SK-N-MC (cell line): ENCODE measurements around the gene THOC6.
A peak's percentile ranks its signal among the peaks of the same experiment; 100 is the strongest.

ENCODE experiments used
- DNase-seq: peaks from one replicate; pipeline ENCODE4 v3.0.0-alpha.2; 2011; ENCODE audit warnings: low read depth, low spot score
- H3K27ac ChIP-seq: fragments of 200-600 bp; sonication (generic); 2 replicates; pipeline ENCODE4 v1.5.1; 2016; ENCODE audit warnings: mixed run types
- H3K36me3 ChIP-seq: fragments of 200-600 bp; sonication (generic); 2 replicates; pipeline ENCODE4 v1.6.1; 2017; ENCODE audit warnings: antibody characterized with exemption, low read length, mixed read lengths; ENCODE audit not compliant: insufficient read depth
- H3K4me3 ChIP-seq: fragments of 200-600 bp; sonication (generic); 2 replicates; pipeline ENCODE4 v1.5.1; 2016
- H3K9ac ChIP-seq: fragments of 200-600 bp; sonication (generic); 2 replicates; pipeline ENCODE4 v1.8.0; 2017; ENCODE audit warnings: mixed run types, mixed read lengths; ENCODE audit not compliant: insufficient read length
- H3K9me3 ChIP-seq: fragments of 200-600 bp; sonication (generic); 2 replicates; pipeline ENCODE4 v1.6.1; 2017; ENCODE audit warnings: low read depth, mild to moderate bottlenecking, antibody characterized with exemption, low read length, moderate library complexity, mixed read lengths
- EZH2 ChIP-seq: fragments of 200-600 bp; sonication (generic); IDR thresholded peaks from one replicate; pipeline ENCODE4 v1.6.1; 2017; ENCODE audit warnings: antibody characterized with exemption
- FOXP2 ChIP-seq: optimal IDR thresholded peaks from 2 replicates; pipeline ENCODE3; 2011; ENCODE audit warnings: mild to moderate bottlenecking, moderate library complexity; ENCODE audit not compliant: insufficient read depth; ENCODE audit errors: extremely low read length, control extremely low read depth
- POLR2AphosphoS5 ChIP-seq: IDR thresholded peaks from 2 replicates; pipeline ENCODE4 v1.6.1; 2012; ENCODE audit warnings: mild to moderate bottlenecking, low read depth, low read length, borderline replicate concordance

THOC6 gene

DNA sequence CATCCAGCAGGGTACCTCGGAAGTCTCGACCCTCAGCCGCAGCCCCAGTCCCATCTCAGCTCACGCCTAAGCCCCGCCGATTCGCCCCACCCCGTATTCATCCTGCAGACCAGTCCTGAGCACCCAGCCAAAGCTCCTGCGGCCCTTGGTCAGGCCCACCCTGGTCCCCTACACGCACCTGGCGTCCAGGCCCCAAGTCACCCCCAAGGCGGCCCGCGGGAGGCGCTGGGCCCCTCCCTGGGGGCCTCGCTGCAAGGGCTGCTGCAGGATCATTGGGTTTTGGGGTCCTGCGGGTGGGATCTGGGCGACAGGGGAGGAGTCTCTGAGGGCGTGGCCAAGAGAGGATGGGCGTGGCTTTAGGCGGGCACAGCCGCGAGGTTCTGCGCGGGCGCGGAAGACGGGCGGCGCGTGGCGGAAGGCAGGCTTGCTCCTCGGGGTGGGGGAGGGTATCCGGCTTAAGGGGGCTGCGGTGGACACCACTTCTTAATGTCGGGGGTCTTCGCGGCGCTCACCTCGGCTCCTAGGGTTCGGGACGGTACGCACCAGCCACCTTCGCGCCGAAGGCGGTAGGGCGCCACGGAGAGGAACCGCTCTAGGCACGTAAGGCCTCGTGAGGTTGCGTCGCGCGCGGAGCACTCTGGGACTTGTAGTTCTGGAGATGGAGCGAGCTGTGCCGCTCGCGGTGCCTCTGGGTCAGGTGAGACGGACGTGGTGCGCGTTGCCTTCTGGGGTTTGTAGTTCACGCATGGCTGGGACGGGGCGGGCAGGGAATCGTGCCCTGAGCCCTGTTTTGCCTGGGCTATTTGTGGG is at the start of gene THOC6, which contains the start of gene HCFC1R1:
THOC6 (plus strand) TSS at position 367 of the 810 bp plus-strand sequence; CDS start at position 659, 292 bp downstream.
HCFC1R1 (minus strand) TSS at position 274 of the 810 bp plus-strand sequence; CDS start at position 273, 1 bp downstream.
- H3K9me3 ChIP-seq, result no peaks in the 10 kb centered on the region
- peak within 1 kb of the TSS; percentile 89 for H3K9ac ChIP-seq
- peak within 1 kb of the TSS; percentile 91 for H3K27ac ChIP-seq
- DNase-seq, result peak; percentile 96
- peak within 1 kb of the TSS; percentile 83 for H3K4me3 ChIP-seq
- TF ChIP-seq POLR2AphosphoS5 (peak; percentile 93), FOXP2 (peak; percentile 79), EZH2 (no peak)
- peaks cover 15% of the 10 kb centered on the region; the same call in 1 of the 2 replicates for H3K36me3 ChIP-seq

DNA sequence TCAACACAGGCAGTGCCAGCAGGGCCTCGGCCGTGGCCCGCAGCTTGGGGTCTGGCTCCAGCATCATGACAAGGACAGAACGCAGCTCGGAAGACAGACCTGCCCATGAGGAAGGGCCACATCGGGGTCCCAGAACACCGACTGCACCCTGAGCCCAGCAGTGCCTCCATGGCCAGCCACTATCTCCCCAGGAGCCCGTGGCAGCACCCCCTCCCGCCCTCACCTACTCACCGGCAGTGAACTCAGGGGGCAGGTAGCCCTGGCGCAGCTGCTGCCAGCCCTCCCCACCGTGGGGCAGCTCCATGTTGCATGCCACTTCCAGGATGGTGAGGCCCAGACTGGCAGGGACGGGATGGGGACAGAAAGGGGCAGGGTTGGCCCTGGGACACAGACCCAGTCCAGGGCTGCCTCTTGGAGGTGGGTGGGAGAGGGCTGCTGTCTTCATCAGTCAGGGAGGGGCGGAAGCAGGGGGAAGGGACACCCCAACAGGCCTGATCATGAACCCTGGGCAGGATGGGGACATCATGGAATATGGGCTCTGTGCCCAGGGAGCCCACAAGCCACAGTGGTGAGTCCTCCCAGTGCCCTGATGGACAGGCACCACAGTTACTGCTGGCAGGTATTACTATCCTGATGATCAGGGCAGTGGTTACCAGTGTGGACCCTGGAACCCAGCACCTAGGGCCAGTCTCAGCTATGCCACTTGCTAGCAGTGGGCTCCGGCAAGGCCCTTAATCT is 49.3 kb upstream of the THOC6 start:
- Histone ChIP-seq H3K9me3 (no peaks in the 10 kb centered on the region), H3K27ac (no peak overlapping the region), H3K36me3 (peaks cover 20% of the 10 kb centered on the region; the same call in 1 of the 2 replicates), H3K4me3 (no peak overlapping the region), H3K9ac (no peak overlapping the region)
- TF ChIP-seq POLR2AphosphoS5 (no peak), FOXP2 (no peak), EZH2 (no peak)
- no peak for DNase-seq

DNA sequence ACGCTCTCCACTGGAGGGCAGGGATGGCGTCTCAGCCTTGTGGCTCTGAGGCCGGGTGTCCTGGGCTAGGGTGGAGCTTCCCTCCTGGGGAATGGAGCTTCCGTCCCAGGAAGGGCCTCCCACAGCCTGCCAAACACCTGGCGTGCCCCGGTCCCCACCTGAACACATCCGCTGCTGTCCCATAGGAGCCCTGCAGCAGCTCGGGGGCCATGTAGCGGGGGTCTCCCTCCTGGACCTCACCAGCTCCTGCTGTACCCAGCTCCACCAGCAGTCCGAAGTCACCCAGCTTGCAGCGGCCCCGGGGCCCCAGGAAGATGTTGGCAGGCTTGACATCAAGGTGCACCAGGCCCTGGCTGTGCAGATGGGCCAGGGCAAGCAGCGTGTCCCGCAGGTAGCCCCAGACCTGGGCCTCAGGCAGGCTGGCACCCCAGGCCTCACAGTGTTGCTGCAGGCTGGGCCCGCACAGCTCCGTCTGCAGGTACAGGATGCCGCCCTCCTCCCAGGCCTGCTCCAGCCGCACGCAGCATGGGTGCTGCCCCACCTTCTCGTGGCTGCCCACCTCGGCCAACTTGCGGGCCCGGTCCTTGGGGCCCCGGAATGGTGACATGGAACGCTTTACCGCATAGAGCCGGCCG is 48.6 kb upstream of the THOC6 start:
- H3K9ac ChIP-seq, result no peak overlapping the region
- no peaks in the 10 kb centered on the region for H3K9me3 ChIP-seq
- no peak for TF ChIP-seq EZH2
- no peak for TF ChIP-seq FOXP2
- TF ChIP-seq POLR2AphosphoS5, result no peak
- no peak overlapping the region for H3K27ac ChIP-seq
- DNase-seq, result no peak
- peaks cover 20% of the 10 kb centered on the region; the same call in 1 of the 2 replicates for H3K36me3 ChIP-seq
- H3K4me3 ChIP-seq, result no peak overlapping the region

DNA sequence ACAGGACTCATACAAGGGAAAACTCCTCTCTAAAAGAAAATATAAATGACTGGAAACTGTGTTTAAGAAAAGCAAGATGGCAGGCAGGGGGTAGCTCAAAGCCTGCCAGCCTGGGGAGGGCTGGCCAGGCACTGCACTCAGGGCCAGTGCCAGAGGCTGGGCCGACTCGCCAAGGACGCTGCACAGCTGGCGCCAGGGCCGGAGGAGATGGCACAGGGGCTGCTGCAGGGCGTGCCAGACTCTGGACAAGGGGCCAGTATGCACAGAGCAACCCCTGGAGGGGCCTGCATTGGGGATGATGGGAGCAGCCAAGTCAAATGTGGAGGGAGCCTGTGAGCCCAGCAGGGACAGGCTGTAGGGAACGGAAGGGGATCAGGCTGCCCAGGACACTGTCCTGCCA is 47.6 kb upstream of the THOC6 start:
- peaks cover 20% of the 10 kb centered on the region; the same call in 1 of the 2 replicates for H3K36me3 ChIP-seq

DNA sequence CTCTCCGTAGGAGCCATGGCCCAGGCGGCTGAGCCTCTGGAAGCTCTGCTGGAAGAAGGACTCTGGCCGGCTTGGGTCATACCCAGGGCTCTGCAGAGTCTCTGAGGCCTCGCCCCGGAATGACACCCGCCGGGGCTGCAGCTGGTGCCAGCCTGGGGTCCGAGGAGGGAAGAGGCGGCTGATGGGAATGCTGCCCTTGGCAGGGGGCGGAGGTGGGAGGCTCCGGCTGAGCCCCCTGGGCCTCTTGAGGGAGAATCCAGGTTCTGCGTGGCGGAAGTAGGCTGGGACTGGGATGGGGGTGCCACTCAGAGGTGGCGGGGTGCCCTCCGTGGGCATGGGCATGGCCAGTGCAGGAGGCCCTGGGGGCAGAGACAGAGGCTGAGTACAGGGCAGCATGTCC is 47.2 kb upstream of the THOC6 start:
- H3K4me3 ChIP-seq, result no peak overlapping the region
- no peaks in the 10 kb centered on the region for H3K9me3 ChIP-seq
- H3K36me3 ChIP-seq, result peaks cover 20% of the 10 kb centered on the region; the same call in 1 of the 2 replicates
- H3K27ac ChIP-seq, result no peak overlapping the region
- H3K9ac ChIP-seq, result no peak overlapping the region
- no peak for TF ChIP-seq EZH2
- no peak for TF ChIP-seq POLR2AphosphoS5
- TF ChIP-seq FOXP2, result no peak
- DNase-seq, result no peak

More for the DNA sequence above, 47.6 kb upstream of the THOC6 start:
- Histone ChIP-seq H3K27ac (no peak overlapping the region), H3K9me3 (no peaks in the 10 kb centered on the region), H3K4me3 (no peak overlapping the region), H3K9ac (no peak overlapping the region)
- no peak for TF ChIP-seq EZH2
- TF ChIP-seq FOXP2, result no peak
- no peak for TF ChIP-seq POLR2AphosphoS5
- no peak for DNase-seq

DNA sequence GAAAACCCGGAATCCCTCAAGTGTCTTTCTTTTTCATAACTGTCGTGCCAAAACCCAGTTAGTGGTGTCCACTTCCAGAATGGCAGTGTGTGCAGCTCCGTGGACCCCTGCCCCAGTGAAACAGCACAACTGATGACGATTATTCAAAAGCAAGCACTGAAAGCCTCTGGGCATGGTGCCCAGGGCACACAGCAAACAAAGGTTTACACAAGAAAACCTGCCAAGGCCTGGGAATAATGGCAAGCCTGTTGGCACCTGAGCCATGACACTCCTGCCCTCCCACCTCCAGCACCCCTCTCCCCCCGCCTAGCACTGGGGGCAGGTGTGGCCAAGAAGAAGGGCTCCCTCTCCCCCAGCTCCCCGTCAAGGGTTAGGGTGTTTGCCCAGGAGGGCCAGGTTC is 46.4 kb upstream of the THOC6 start:
- H3K36me3 ChIP-seq, result peaks cover 17% of the 10 kb centered on the region; the same call in 1 of the 2 replicates
- no peak overlapping the region for H3K4me3 ChIP-seq

DNA sequence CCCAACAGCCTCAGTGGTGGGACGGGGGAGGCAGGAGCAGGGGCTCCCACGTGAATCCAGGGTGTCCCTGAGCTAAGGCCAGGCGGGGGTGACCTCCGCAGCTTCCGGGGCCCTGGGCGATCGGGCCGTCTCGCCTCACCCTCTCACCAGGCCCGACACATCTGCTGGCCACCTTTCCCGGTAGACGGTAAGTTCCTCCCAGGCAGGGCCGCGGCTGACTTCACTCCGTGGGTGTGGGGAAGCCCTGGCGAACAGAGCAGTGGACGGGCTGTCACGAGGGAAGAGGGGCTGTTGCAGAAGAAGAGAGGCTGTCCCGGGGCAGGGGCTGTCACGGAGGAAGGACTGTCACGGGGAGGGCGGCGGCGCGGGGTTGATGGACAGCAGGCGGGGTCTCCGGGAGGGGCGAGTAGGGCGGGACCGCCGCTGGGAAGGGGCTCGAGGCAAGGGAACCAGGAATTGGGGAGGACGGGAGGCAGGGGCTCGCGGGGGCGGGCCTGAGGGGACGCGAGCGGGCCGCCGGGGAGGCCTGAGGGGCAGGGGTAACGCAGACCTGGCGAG is 44.1 kb upstream of the THOC6 start:
- Histone ChIP-seq H3K36me3 (peaks cover 13% of the 10 kb centered on the region; the same call in 1 of the 2 replicates), H3K4me3 (peak overlapping the region; percentile 89), H3K27ac (peak overlapping the region; percentile 64; the same call in 1 of the 2 replicates), H3K9ac (peak overlapping the region; percentile 92), H3K9me3 (no peaks in the 10 kb centered on the region)
- TF ChIP-seq POLR2AphosphoS5 (no peak), EZH2 (no peak), FOXP2 (no peak)
- DNase-seq, result no peak

More for the DNA sequence above, 46.4 kb upstream of the THOC6 start:
- Histone ChIP-seq H3K9ac (no peak overlapping the region), H3K27ac (no peak overlapping the region), H3K9me3 (no peaks in the 10 kb centered on the region)
- no peak for DNase-seq
- TF ChIP-seq FOXP2, result no peak
- no peak for TF ChIP-seq POLR2AphosphoS5
- no peak for TF ChIP-seq EZH2
